ENCODE measurements around the gene TMED10.

- TF ChIP-seq CTCF (IDR thresholded peaks at IDR 0.05; ENCODE audit: extremely low read depth in 1 of 2, insufficient read depth in 1 of 2, low read depth in 1 of 2, low read length in 2 of 2) (no peak), POLR2A (IDR thresholded peaks at IDR 0.05; ENCODE audit: low read depth, low read length) (no peak), POLR2AphosphoS5 (IDR thresholded peaks at IDR 0.05; ENCODE audit: insufficient read depth, low read depth, low read length) (no peak), EZH2 (IDR thresholded peaks at IDR 0.05; ENCODE audit: borderline replicate concordance, low read depth, low read length, severe bottlenecking) (no peak), MAX (IDR thresholded peaks at IDR 0.05; ENCODE audit: insufficient read depth, insufficient read length) (no peak), MYC (IDR thresholded peaks at IDR 0.05; ENCODE audit: low read depth, low read length) (no peak)
These were observed 81.5 kb downstream of the TMED10 start for GRCh38 chr14:75094896-75095295.
